Erythroblast (primary cell): ENCODE measurements around the gene SHISA5.

Experiments used
- GATA1 ChIP-seq: IDR thresholded peaks from 2 replicates; pipeline ENCODE4 v1.6.1; 2011; ENCODE audit warnings: low read depth, mild to moderate bottlenecking, control low read depth, low read length, moderate library complexity
- POLR2A ChIP-seq: IDR thresholded peaks from 2 replicates; pipeline ENCODE4 v1.6.1; 2011; ENCODE audit warnings: mild to moderate bottlenecking, low read length

DNA sequence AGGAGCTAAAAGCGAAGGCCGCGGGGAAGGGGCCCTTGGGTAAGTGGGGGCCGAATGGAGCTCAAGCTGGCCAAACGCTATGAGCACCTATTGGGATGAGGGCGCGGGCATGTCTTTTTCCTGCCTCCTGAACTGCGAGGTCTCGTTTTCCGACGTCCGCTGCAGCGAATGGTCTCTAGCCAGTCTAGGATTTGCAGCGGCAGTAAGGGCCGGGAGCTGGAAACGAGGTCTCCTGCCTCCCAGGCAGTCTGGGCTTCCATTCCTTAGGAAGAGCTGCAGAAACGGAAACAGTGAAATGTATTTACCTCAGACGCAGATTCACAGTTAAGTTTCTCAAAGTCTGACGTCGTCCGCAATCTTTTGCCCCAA is 63.4 kb downstream of the SHISA5 start:
- TF ChIP-seq POLR2A (no peak), GATA1 (no peak)
